HEK293T (cell line): ENCODE measurements around the gene GAREM1.

ENCODE experiments used
- CTCF ChIA-PET: fragments of 350-600 bp; formaldehyde crosslinking; extraction: SDS; loops from one replicate; lab custom pipeline; 2021; ENCODE audit warnings: antibody characterized with exemption, inconsistent platforms; lab: Yijun Ruan, JAX
- POLR2A ChIA-PET: fragments of 350-600 bp; formaldehyde crosslinking; extraction: SDS; loops from one replicate; lab custom pipeline; 2020; ENCODE audit warnings: antibody characterized with exemption, inconsistent platforms; lab: Yijun Ruan, JAX
- DNase-seq: peaks from one replicate; pipeline ENCODE4 v3.0.0; 2012; ENCODE audit warnings: mixed read lengths; ENCODE audit errors: extremely low spot score
- ARNT ChIP-seq: fragments of 450-650 bp; IDR thresholded peaks from 2 replicates; pipeline ENCODE4 v1.6.1; 2017; ENCODE audit warnings: mild to moderate bottlenecking
- BHLHE40 ChIP-seq: fragments of 450-650 bp; IDR thresholded peaks from 2 replicates; pipeline ENCODE4 v1.6.1; 2016; ENCODE audit warnings: mild to moderate bottlenecking, moderate library complexity, borderline replicate concordance
- CTBP1 ChIP-seq: fragments of 450-650 bp; IDR thresholded peaks from 2 replicates; pipeline ENCODE4 v1.6.1; 2016; ENCODE audit warnings: borderline replicate concordance
- ELF4 ChIP-seq: fragments of 450-650 bp; IDR thresholded peaks from 2 replicates; pipeline ENCODE4 v1.6.1; 2017; ENCODE audit warnings: antibody characterized with exemption
- FOXA1 ChIP-seq: fragments of 450-650 bp; IDR thresholded peaks from 2 replicates; pipeline ENCODE4 v1.6.1; 2016; ENCODE audit warnings: mild to moderate bottlenecking
- FOXK2 ChIP-seq: fragments of 450-650 bp; IDR thresholded peaks from 2 replicates; pipeline ENCODE4 v1.6.1; 2016; ENCODE audit warnings: mild to moderate bottlenecking
- FOXM1 ChIP-seq: fragments of 450-650 bp; IDR thresholded peaks from 2 replicates; pipeline ENCODE4 v1.6.1; 2017; ENCODE audit warnings: mild to moderate bottlenecking, borderline replicate concordance
- HDGF ChIP-seq: fragments of 450-650 bp; IDR thresholded peaks from 2 replicates; pipeline ENCODE4 v1.6.1; 2017; ENCODE audit warnings: antibody characterized with exemption, borderline replicate concordance
- L3MBTL2 ChIP-seq: fragments of 450-650 bp; conservative IDR thresholded peaks from 2 replicates; pipeline ENCODE4 v1.6.1; 2016; ENCODE audit warnings: mild to moderate bottlenecking
- LEF1 ChIP-seq: fragments of 450-650 bp; IDR thresholded peaks from 2 replicates; pipeline ENCODE4 v1.6.1; 2017; ENCODE audit warnings: mild to moderate bottlenecking, borderline replicate concordance
- NFRKB ChIP-seq: fragments of 450-650 bp; IDR thresholded peaks from 2 replicates; pipeline ENCODE4 v1.6.1; 2016; ENCODE audit warnings: mild to moderate bottlenecking, moderate library complexity
- PKNOX1 ChIP-seq: fragments of 450-650 bp; IDR thresholded peaks from 2 replicates; pipeline ENCODE4 v1.6.1; 2016
- SP1 ChIP-seq: fragments of 450-650 bp; IDR thresholded peaks from 2 replicates; pipeline ENCODE4 v1.6.1; 2017
- SUZ12 ChIP-seq: fragments of 450-650 bp; IDR thresholded peaks from 2 replicates; pipeline ENCODE4 v1.6.1; 2016; ENCODE audit warnings: mild to moderate bottlenecking
- TARDBP ChIP-seq: fragments of 450-650 bp; IDR thresholded peaks from 2 replicates; pipeline ENCODE4 v1.6.1; 2016
- ZNF384 ChIP-seq: fragments of 450-650 bp; IDR thresholded peaks from 2 replicates; pipeline ENCODE4 v1.6.1; 2016

GAREM1 gene

GRCh38 chr18:32278177-32278799 is 192.4 kb downstream of the GAREM1 start:
- DNase-seq: no peak
- TF ChIP-seq ZNF384 (no peak), CTBP1 (no peak), ELF4 (no peak), SP1 (no peak), TARDBP (no peak), FOXM1 (no peak), ARNT (no peak), NFRKB (no peak), BHLHE40 (no peak), L3MBTL2 (no peak), PKNOX1 (no peak), FOXK2 (no peak), SUZ12 (no peak), LEF1 (no peak), FOXA1 (no peak), HDGF (no peak)
- ChIA-PET CTCF (interaction anchor here (0.9 to 2.4 kb wide), 3 partner anchors 193 to 275 kb away, joined by 3 to 7 read pairs (median 5); partner anchors contain the start of gene GAREM1), POLR2A (no interaction called here)

- ChIA-PET POLR2A (no interaction called here), CTCF (interaction anchor here (0.6 to 2.4 kb wide), 5 partner anchors 12 to 275 kb away, joined by 3 to 7 read pairs (median 5); partner anchors contain the start of gene GAREM1)
- no peak for DNase-seq
- no peak for TF ChIP-seq L3MBTL2
- no peak for TF ChIP-seq FOXA1
- TF ChIP-seq LEF1: no peak
These were observed 193.1 kb downstream of the GAREM1 start for GRCh38 chr18:32277549-32277948.

GRCh38 chr18:32276906-32277305 is 193.8 kb downstream of the GAREM1 start:
- ChIA-PET POLR2A (no interaction called here), CTCF (interaction anchor here (0.6 to 2.4 kb wide), 5 partner anchors 10 to 276 kb away, joined by 3 to 7 read pairs (median 5); partner anchors contain the start of gene GAREM1)
- DNase-seq: no peak
- no peak for TF ChIP-seq LEF1
- TF ChIP-seq SP1: no peak
- TF ChIP-seq HDGF: no peak
- TF ChIP-seq FOXK2: no peak
- TF ChIP-seq L3MBTL2: no peak
- no peak for TF ChIP-seq BHLHE40
- TF ChIP-seq ELF4: no peak
- TF ChIP-seq TARDBP: no peak
- no peak for TF ChIP-seq FOXM1
- no peak for TF ChIP-seq SUZ12
- no peak for TF ChIP-seq ARNT

- POLR2A ChIA-PET: interaction anchor here (1.8 kb wide), 1 partner anchor 194 kb away, joined by 6 read pairs; the partner anchor contains the start of gene GAREM1
These were observed 194.4 kb downstream of the GAREM1 start for GRCh38 chr18:32276256-32276655.

GRCh38 chr18:32275221-32275620 is 195.5 kb downstream of the GAREM1 start:
- no peak for TF ChIP-seq NFRKB
- no peak for TF ChIP-seq PKNOX1
- no peak for TF ChIP-seq LEF1
- TF ChIP-seq TARDBP: no peak
- TF ChIP-seq ELF4: no peak
- no peak for TF ChIP-seq ARNT
- TF ChIP-seq HDGF: no peak
- TF ChIP-seq BHLHE40: no peak
- no peak for TF ChIP-seq L3MBTL2
- TF ChIP-seq CTBP1: no peak
- TF ChIP-seq FOXA1: no peak
- no peak for TF ChIP-seq ZNF384
- TF ChIP-seq SUZ12: no peak
- no peak for TF ChIP-seq FOXK2
- TF ChIP-seq SP1: no peak
- TF ChIP-seq FOXM1: no peak
- ChIA-PET CTCF (interaction anchor here (0.6 kb wide), 1 partner anchor 196 kb away, joined by 3 read pairs; the partner anchor contains the start of gene GAREM1), POLR2A (interaction anchor here (1.8 kb wide), 1 partner anchor 195 kb away, joined by 6 read pairs; the partner anchor contains the start of gene GAREM1)
- no peak for DNase-seq

More at GRCh38 chr18:32276256-32276655, 194.4 kb downstream of the GAREM1 start:
- CTCF ChIA-PET: interaction anchor here (0.6 to 2.4 kb wide), 4 partner anchors 9 to 277 kb away, joined by 3 to 7 read pairs (median 5); no protein-coding TSS in a partner anchor
- no peak for TF ChIP-seq FOXA1
- no peak for TF ChIP-seq LEF1
- no peak for TF ChIP-seq FOXM1
- TF ChIP-seq FOXK2: no peak
- TF ChIP-seq SUZ12: no peak
- no peak for TF ChIP-seq CTBP1
- no peak for TF ChIP-seq L3MBTL2
- no peak for TF ChIP-seq NFRKB
- no peak for TF ChIP-seq ELF4
- no peak for TF ChIP-seq HDGF
- no peak for TF ChIP-seq SP1
- TF ChIP-seq BHLHE40: no peak
- no peak for TF ChIP-seq TARDBP
- no peak for TF ChIP-seq PKNOX1
- TF ChIP-seq ZNF384: no peak
- TF ChIP-seq ARNT: no peak
- no peak for DNase-seq

- ChIA-PET CTCF (interaction anchor here (6.4 kb wide), 1 partner anchor 277 kb away, joined by 102 read pairs; no protein-coding TSS in a partner anchor), POLR2A (no interaction called here)
- DNase-seq: no peak
These were observed 196.4 kb downstream of the GAREM1 start for GRCh38 chr18:32274307-32274706.

More at GRCh38 chr18:32274307-32274706, 196.4 kb downstream of the GAREM1 start:
- TF ChIP-seq ELF4: no peak
- no peak for TF ChIP-seq ZNF384
- no peak for TF ChIP-seq ARNT
- TF ChIP-seq BHLHE40: no peak
- TF ChIP-seq L3MBTL2: no peak
- no peak for TF ChIP-seq CTBP1
- TF ChIP-seq NFRKB: no peak
- no peak for TF ChIP-seq LEF1
- TF ChIP-seq TARDBP: no peak
- TF ChIP-seq PKNOX1: no peak
- TF ChIP-seq FOXA1: no peak
- TF ChIP-seq FOXM1: no peak
- TF ChIP-seq FOXK2: no peak
- TF ChIP-seq SUZ12: no peak
- TF ChIP-seq SP1: no peak
- no peak for TF ChIP-seq HDGF
